H1 (cell line): ENCODE data around the gene GPR162. TPM values are rescaled to one million over a fixed set of nuclear protein-coding genes. Genes with fewer than 3 reads are reported as not detected.
A peak's percentile ranks its signal among the peaks of the same experiment; 100 is the strongest.

ENCODE experiments used
- CTCF ChIA-PET: fragments of 300-600 bp; sonication (Branson Sonifier 250); formaldehyde crosslinking; loops from one replicate; lab custom pipeline; 2021; ENCODE audit not compliant: partially characterized antibody; lab: Charles Lee
- POLR2A ChIA-PET: fragments of 300-600 bp; sonication (Branson Sonifier 250); formaldehyde crosslinking; loops from one replicate; lab custom pipeline; 2021; ENCODE audit warnings: inconsistent platforms; ENCODE audit not compliant: partially characterized antibody; lab: Charles Lee
- DNase-seq, 2 experiments: peaks; one replicate each; pipeline versions ENCODE4 v3.0.0 to v3.0.0-alpha.2; 2010 to 2022; ENCODE audit warnings: low spot score in 2 of 2, low read depth in 1 of 2, mixed read lengths in 1 of 2
- FAIRE-seq: peaks from 2 replicates; lab custom pipeline; 2011; peaks lifted over from hg19 to GRCh38; lab: Jason Lieb, UNC
- H2AFZ ChIP-seq: 2 replicates; pipeline ENCODE4 v1.8.1; 2012; ENCODE audit warnings: low read length, inconsistent platforms
- H2AK5ac ChIP-seq: 2 replicates; pipeline ENCODE4 v1.6.1; 2013; ENCODE audit warnings: low read depth, low read length
- H2BK120ac ChIP-seq: replicated peaks from 2 replicates; pipeline ENCODE3; 2013; ENCODE audit warnings: low read depth, low read length, inconsistent platforms
- H2BK12ac ChIP-seq: 2 replicates; pipeline ENCODE4 v1.6.1; 2013; ENCODE audit warnings: low read depth, low read length
- H2BK15ac ChIP-seq: 2 replicates; pipeline ENCODE4 v1.6.1; 2013; ENCODE audit warnings: low read length
- H2BK20ac ChIP-seq: 2 replicates; pipeline ENCODE4 v1.6.1; 2013; ENCODE audit warnings: low read length
- H2BK5ac ChIP-seq: 2 replicates; pipeline ENCODE4 v1.6.1; 2013; ENCODE audit warnings: low read depth, low read length
- H3K14ac ChIP-seq: 2 replicates; pipeline ENCODE4 v1.6.1; 2013; ENCODE audit warnings: inconsistent platforms; ENCODE audit not compliant: insufficient read length
- H3K18ac ChIP-seq: 2 replicates; pipeline ENCODE4 v1.6.1; 2013; ENCODE audit warnings: low read length; ENCODE audit errors: extremely low read depth
- H3K23ac ChIP-seq: 2 replicates; pipeline ENCODE4 v1.6.1; 2013; ENCODE audit warnings: inconsistent platforms; ENCODE audit not compliant: insufficient read length
- H3K23me2 ChIP-seq: 2 replicates; pipeline ENCODE4 v1.6.1; 2013; ENCODE audit warnings: low read depth, low read length
- H3K27ac ChIP-seq: 2 replicates; pipeline ENCODE4 v1.6.1; 2011; ENCODE audit warnings: low read depth, low read length, inconsistent platforms
- H3K27me3 ChIP-seq, 4 experiments: replicated peaks in 1 of 4; 1 replicate in 1 of 4; 2 replicates in 3 of 4; pipeline versions ENCODE4 v1.6.1 to v1.8.1; 2011 to 2013; ENCODE audit warnings: low read length in 3 of 4, mild to moderate bottlenecking in 3 of 4, inconsistent platforms in 2 of 4, mixed read lengths in 2 of 4, moderate library complexity in 1 of 4; ENCODE audit not compliant: control insufficient read depth in 3 of 4, insufficient read depth in 3 of 4; ENCODE audit errors: extremely low read depth in 1 of 4
- H3K36me3 ChIP-seq, 4 experiments: 2 replicates each; pipeline versions ENCODE4 v1.6.1 to v1.8.1; 2011 to 2013; ENCODE audit warnings: mild to moderate bottlenecking in 4 of 4, low read length in 3 of 4, moderate library complexity in 2 of 4, control low read depth in 1 of 4, inconsistent platforms in 1 of 4; ENCODE audit not compliant: insufficient read depth in 4 of 4, control insufficient read depth in 2 of 4
- H3K4ac ChIP-seq: replicated peaks from 2 replicates; pipeline ENCODE3; 2013; ENCODE audit warnings: low read length, low read depth, mixed read lengths, inconsistent platforms; ENCODE audit not compliant: insufficient read length
- H3K4me1 ChIP-seq, 4 experiments: replicated peaks in 1 of 4; 1 replicate in 1 of 4; 2 replicates in 3 of 4; pipeline versions ENCODE4 v1.6.1 to v1.8.1; 2011 to 2013; ENCODE audit warnings: low read length in 3 of 4, inconsistent platforms in 2 of 4, mixed read lengths in 1 of 4; ENCODE audit not compliant: insufficient read depth in 4 of 4, control insufficient read depth in 3 of 4
- H3K4me2 ChIP-seq, 2 experiments: 2 replicates each; pipeline versions ENCODE4 v1.6.1 to v1.8.1; 2011 to 2013; ENCODE audit warnings: low read depth in 2 of 2, low read length in 2 of 2, control low read depth in 1 of 2, inconsistent platforms in 1 of 2, mild to moderate bottlenecking in 1 of 2; ENCODE audit not compliant: insufficient read depth in 1 of 2
- H3K4me3 ChIP-seq, 4 experiments: fragments of 200-600, 300-600 bp in 1 of 4; sonication (generic), shearing (Covaris generic), sonication (Bioruptor Twin) in 1 of 4; 2 replicates each; pipeline versions ENCODE4 v1.5.1 to v1.8.1; 2011 to 2016; ENCODE audit warnings: low read length in 4 of 4, low read depth in 3 of 4, control low read depth in 2 of 4, inconsistent platforms in 2 of 4, mild to moderate bottlenecking in 2 of 4, mixed read lengths in 1 of 4, moderate library complexity in 1 of 4; ENCODE audit not compliant: insufficient read depth in 2 of 4; ENCODE audit errors: extremely low read depth in 1 of 4
- H3K56ac ChIP-seq: replicated peaks from 2 replicates; pipeline ENCODE3; 2013; ENCODE audit warnings: low read depth, mild to moderate bottlenecking, mixed read lengths, low read length, inconsistent platforms; ENCODE audit not compliant: insufficient read length
- H3K79me1 ChIP-seq: 2 replicates; pipeline ENCODE4 v1.6.1; 2013; ENCODE audit warnings: low read depth, low read length, control low read depth
- H3K79me2 ChIP-seq, 2 experiments: 2 replicates each; pipeline versions ENCODE4 v1.6.1 to v1.8.1; 2012 to 2013; ENCODE audit warnings: low read length in 2 of 2, mild to moderate bottlenecking in 2 of 2, inconsistent platforms in 1 of 2; ENCODE audit not compliant: insufficient read depth in 2 of 2, control insufficient read depth in 1 of 2
- H3K9ac ChIP-seq, 4 experiments: replicated peaks in 1 of 4; 1 replicate in 1 of 4; 2 replicates in 3 of 4; pipeline versions ENCODE4 v1.6.1 to v1.8.1; 2011 to 2013; ENCODE audit warnings: low read depth in 3 of 4, low read length in 3 of 4, control low read depth in 2 of 4, mild to moderate bottlenecking in 2 of 4, moderate library complexity in 2 of 4, inconsistent platforms in 1 of 4; ENCODE audit errors: extremely low read depth in 1 of 4
- H3K9me3 ChIP-seq, 2 experiments: 2 replicates each; pipeline versions ENCODE4 v1.6.1 to v1.8.1; 2012 to 2013; ENCODE audit warnings: mild to moderate bottlenecking in 2 of 2, moderate library complexity in 2 of 2, control low read depth in 1 of 2, inconsistent platforms in 1 of 2, low read depth in 1 of 2, low read length in 1 of 2, mixed read lengths in 1 of 2; ENCODE audit not compliant: insufficient read depth in 2 of 2
- H4K20me1 ChIP-seq, 2 experiments: replicated peaks in 1 of 2; 2 replicates each; pipeline versions ENCODE3 to v1.8.1; 2011 to 2013; ENCODE audit warnings: inconsistent platforms in 2 of 2, low read length in 2 of 2, mild to moderate bottlenecking in 1 of 2; ENCODE audit not compliant: insufficient read depth in 2 of 2, control insufficient read depth in 1 of 2
- H4K5ac ChIP-seq: 2 replicates; pipeline ENCODE4 v1.6.1; 2013; ENCODE audit warnings: low read length, low read depth, mixed read lengths, inconsistent platforms; ENCODE audit not compliant: insufficient read length
- H4K8ac ChIP-seq: 2 replicates; pipeline ENCODE4 v1.8.0; 2013; ENCODE audit warnings: mild to moderate bottlenecking, moderate library complexity, low read length, inconsistent platforms; ENCODE audit not compliant: insufficient read depth; ENCODE audit errors: extremely low read depth
- H4K91ac ChIP-seq: replicated peaks from 2 replicates; pipeline ENCODE3; 2013; ENCODE audit warnings: low read length, mixed read lengths, inconsistent platforms; ENCODE audit not compliant: insufficient read length
- CBX5 ChIP-seq: fragments of 300-800, 300-1000 bp; sonication (generic); IDR thresholded peaks from 2 replicates; pipeline ENCODE4 v1.7.1; 2016; ENCODE audit warnings: antibody characterized with exemption, low read length, low read depth
- CBX8 ChIP-seq: fragments of 300-800, 300-1000 bp; sonication (generic); IDR thresholded peaks from 2 replicates; pipeline ENCODE4 v1.7.1; 2016; ENCODE audit warnings: low read depth, low read length, borderline replicate concordance
- CEBPB ChIP-seq: IDR thresholded peaks from 2 replicates; pipeline ENCODE4 v1.6.1; 2012; ENCODE audit warnings: low read depth, low read length
- CTBP2 ChIP-seq: IDR thresholded peaks from 2 replicates; pipeline ENCODE4 v1.7.0; 2011; ENCODE audit warnings: borderline replicate concordance, mild to moderate bottlenecking, moderate library complexity, mixed read lengths, low read length; ENCODE audit not compliant: insufficient read depth, insufficient read length
- FOSL1 ChIP-seq: IDR thresholded peaks from 2 replicates; pipeline ENCODE4 v1.6.1; 2011; ENCODE audit warnings: mild to moderate bottlenecking, low read depth, low read length, moderate library complexity; ENCODE audit not compliant: insufficient read depth
- GABPA ChIP-seq: IDR thresholded peaks from 2 replicates; pipeline ENCODE4 v1.6.1; 2011; ENCODE audit warnings: mild to moderate bottlenecking, low read length, moderate library complexity, borderline replicate concordance; ENCODE audit not compliant: insufficient read depth
- GTF2F1 ChIP-seq: IDR thresholded peaks from 2 replicates; pipeline ENCODE4 v1.6.1; 2012; ENCODE audit warnings: low read depth, low read length, improper control_type of control experiment, borderline replicate concordance
- KDM4A ChIP-seq: IDR thresholded peaks from one replicate; pipeline ENCODE4 v1.7.1; 2012; ENCODE audit warnings: low read depth, mild to moderate bottlenecking, moderate library complexity, low read length, inconsistent platforms; ENCODE audit not compliant: severe bottlenecking
- POLR2A ChIP-seq, 2 experiments: IDR thresholded peaks; 1 replicate in 1 of 2; 2 replicates in 1 of 2; pipeline ENCODE4 v1.6.1; 2011; ENCODE audit warnings: low read depth in 2 of 2, low read length in 2 of 2, mild to moderate bottlenecking in 2 of 2; ENCODE audit errors: control extremely low read depth in 1 of 2
- POLR2AphosphoS5 ChIP-seq: IDR thresholded peaks from 2 replicates; pipeline ENCODE4 v1.6.1; 2011; ENCODE audit warnings: low read depth, low read length
- POU5F1 ChIP-seq: IDR thresholded peaks from 2 replicates; pipeline ENCODE4 v1.6.1; 2011; ENCODE audit warnings: low read depth, mild to moderate bottlenecking, low read length, moderate library complexity
- RXRA ChIP-seq: IDR thresholded peaks from 2 replicates; pipeline ENCODE4 v1.6.1; 2011; ENCODE audit warnings: low read depth, mild to moderate bottlenecking, low read length, moderate library complexity; ENCODE audit not compliant: insufficient read depth
- TAF1 ChIP-seq: IDR thresholded peaks from 2 replicates; pipeline ENCODE4 v1.6.1; 2011; ENCODE audit warnings: mild to moderate bottlenecking, low read depth, low read length
- WGBS, 2 experiments: shearing (Covaris generic) in 1 of 2; methylation state at CpG; one replicate each; pipeline versions ENCODE4 v1.1.6 to v1.1.7; 2013 to 2015; ENCODE audit warnings: low lambda C conversion rate in 2 of 2, mixed read lengths in 2 of 2, inconsistent platforms in 1 of 2, low coverage in 1 of 2, missing lambda C conversion rate in 1 of 2; ENCODE audit not compliant: insufficient replicate concordance in 2 of 2, insufficient coverage in 1 of 2, insufficient read length in 1 of 2; ENCODE audit errors: extremely low coverage in 1 of 2, missing lambda C conversion rate in 1 of 2; 5-methylcytosine and 5-hydroxymethylcytosine counted together
- polyA plus RNA-seq, 7 experiments: library from polyadenylated mRNA; depleted of rRNA in 3 of 7; stranded (reverse) in 5 of 7; unstranded in 2 of 7; fragments of >200 nt in 5 of 7; fragments of 200-250 nt in 2 of 7; gene quantifications; 1 replicate in 5 of 7; 2 replicates in 1 of 7; 4 replicates in 1 of 7; pipeline versions ENCODE4 v1.2.1 to v1.2.3, GENCODE V29; 2011 to 2013; ENCODE audit warnings: missing spikeins in 2 of 7, mixed read lengths in 2 of 7
- total RNA-seq: library from RNA; stranded (reverse); fragmentation: NEBNext Ultra II Directional; extraction: Animal tissue kit (Norgen Biotek cat#: 25700); gene quantifications from 2 replicates; pipeline ENCODE4 v1.2.1, GENCODE V29; 2021

GPR162 gene
- total and polyA plus RNA-seq, 2 of the 8 experiments (the other 6 are each of a cell fraction or from before 2014, with no cell fraction given): 7.3 to 8.8 TPM

DNA sequence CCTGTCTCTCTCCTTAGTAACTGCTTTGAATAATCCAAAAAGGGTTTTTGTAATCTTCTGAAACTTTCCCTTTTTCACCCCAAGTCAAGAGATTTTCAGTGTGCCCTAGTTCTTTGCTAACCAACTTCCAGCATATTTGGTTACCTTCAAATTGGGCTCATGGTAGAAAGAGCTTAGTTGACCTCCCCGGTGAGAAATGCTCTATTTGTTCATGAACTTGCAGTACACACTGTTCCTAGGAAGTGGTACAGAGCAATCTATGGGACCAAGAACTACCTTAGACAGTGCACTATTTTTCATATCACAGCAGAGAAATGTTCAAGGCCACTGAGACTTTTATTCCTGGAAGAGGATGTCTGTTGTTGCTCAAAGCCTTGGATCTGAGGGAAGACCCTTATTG lies 32.0 kb downstream of the GPR162 start:
- ChIA-PET CTCF (interaction anchor here (0.6 to 19.8 kb wide), 10 partner anchors 9 to 273 kb away, joined by 3 to 292 read pairs (median 5); partner anchors contain the start of genes COPS7A, GNB3, MLF2 and P3H3), POLR2A (interaction anchor here (1.1 to 25.7 kb wide), 7 partner anchors 14 to 130 kb away, joined by 4 to 588 read pairs (median 22); partner anchors contain the start of genes C12orf57, COPS7A, GNB3 and GPR162)
- Histone ChIP-seq H3K4ac (no peak overlapping the region), H3K27ac (no peak overlapping the region), H4K91ac (no peak overlapping the region), H3K9ac (0 out of 7 replicates have a peak overlapping the region, but pooled peaks of 1 of the 4 experiments have one; percentile 61), H4K20me1 (peaks cover 0 to 5% of the 10 kb centered on the region in 2 experiments), H2BK5ac (no peak overlapping the region), H2AFZ (no peak overlapping the region), H3K14ac (no peak overlapping the region), H2AK5ac (no peak overlapping the region), H3K56ac (no peak overlapping the region), H4K8ac (no peak overlapping the region), H2BK15ac (no peak overlapping the region), H3K9me3 (no peaks in the 10 kb centered on the region), H2BK12ac (no peak overlapping the region), H2BK20ac (no peak overlapping the region), H3K79me2 (peaks cover 0 to 29% of the 10 kb centered on the region in 2 experiments; a peak in 2 of 4 replicates), H3K4me3 (peak overlapping the region in 1 of 4 experiments; percentile 79; a peak in 2 of 8 replicates), H3K23ac (no peak overlapping the region), H2BK120ac (no peak overlapping the region), H3K79me1 (no peaks in the 10 kb centered on the region; the same call in 1 of the 2 replicates), H4K5ac (no peak overlapping the region), H3K4me2 (peak overlapping the region; percentile 90 to 96; a peak in 1 of 4 replicates), H3K27me3 (no peaks in the 10 kb centered on the region), H3K23me2 (peaks cover 11% of the 10 kb centered on the region), H3K18ac (no peak overlapping the region), H3K36me3 (peaks cover 12 to 37% (median 35%) of the 10 kb centered on the region in 4 experiments; a peak in 7 of 8 replicates), H3K4me1 (peaks cover 0 to 14% (median 3%) of the 10 kb centered on the region in 4 experiments; a peak in 5 of 7 replicates)
- no peak for TF ChIP-seq CEBPB
- no peak for TF ChIP-seq GABPA
- TF ChIP-seq POLR2A (IDR thresholded peaks at IDR 0.05; ENCODE audit: control extremely low read depth in 1 of 2, low read depth in 2 of 2, low read length in 2 of 2): no peak
- TF ChIP-seq POU5F1: no peak
- no peak for TF ChIP-seq CTBP2
- TF ChIP-seq RXRA: no peak
- no peak for TF ChIP-seq CBX8
- no peak for TF ChIP-seq TAF1
- TF ChIP-seq CBX5: no peak
- TF ChIP-seq POLR2AphosphoS5: no peak
- no peak for TF ChIP-seq FOSL1
- TF ChIP-seq KDM4A: no peak
- no peak for TF ChIP-seq GTF2F1
- 100% methylated on average over 1 of the region's 1 CpG; no CpG with 5 or more reads in 1 of the 2 experiments for WGBS, 2 experiments
- FAIRE-seq: no peak
- DNase-seq: no peak
